Measurements from ENCODE around the gene LRRC8D.

DNA sequence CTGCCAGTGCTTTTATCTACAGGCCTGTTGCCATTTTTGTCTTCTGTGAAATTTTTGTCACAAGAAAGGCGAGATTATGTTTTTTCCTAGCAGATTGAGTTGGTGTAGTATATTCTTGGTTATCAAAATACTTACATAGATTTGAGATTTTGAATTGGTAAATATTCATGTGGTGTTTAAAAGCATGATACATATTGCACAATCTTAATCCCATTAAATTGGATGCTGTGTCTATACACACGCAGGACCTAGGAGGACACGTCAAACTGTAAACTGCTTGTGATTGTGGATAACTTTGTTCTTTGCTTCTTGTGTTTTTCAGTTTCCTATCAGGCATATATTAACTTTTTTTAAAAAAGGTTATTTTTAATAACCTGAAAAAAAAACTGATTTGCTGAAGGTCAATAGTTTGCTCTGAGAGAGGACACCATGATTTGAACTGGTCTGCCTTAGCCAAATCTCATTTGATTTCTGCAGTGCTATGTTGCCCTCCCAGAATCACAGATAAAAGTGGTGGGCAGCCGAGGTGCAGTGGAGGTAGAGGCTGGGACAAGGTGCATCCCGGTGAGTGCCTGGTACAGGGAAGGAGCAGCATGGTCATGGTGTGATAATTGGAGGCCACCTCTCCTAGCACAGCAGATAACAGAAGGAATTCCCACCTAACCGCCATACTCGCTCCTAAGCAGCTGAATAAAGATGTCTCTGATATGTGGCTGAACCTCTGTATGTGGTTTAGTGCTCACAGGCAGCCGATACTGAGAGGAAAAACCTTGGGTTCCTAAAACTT is 76.7 kb downstream of the LRRC8D start:
- no peak for TF ChIP-seq CTCF (conservative IDR thresholded peaks at IDR 0.05; ENCODE audit: low read depth in 2 of 2)
- TF ChIP-seq, protein P1, sequence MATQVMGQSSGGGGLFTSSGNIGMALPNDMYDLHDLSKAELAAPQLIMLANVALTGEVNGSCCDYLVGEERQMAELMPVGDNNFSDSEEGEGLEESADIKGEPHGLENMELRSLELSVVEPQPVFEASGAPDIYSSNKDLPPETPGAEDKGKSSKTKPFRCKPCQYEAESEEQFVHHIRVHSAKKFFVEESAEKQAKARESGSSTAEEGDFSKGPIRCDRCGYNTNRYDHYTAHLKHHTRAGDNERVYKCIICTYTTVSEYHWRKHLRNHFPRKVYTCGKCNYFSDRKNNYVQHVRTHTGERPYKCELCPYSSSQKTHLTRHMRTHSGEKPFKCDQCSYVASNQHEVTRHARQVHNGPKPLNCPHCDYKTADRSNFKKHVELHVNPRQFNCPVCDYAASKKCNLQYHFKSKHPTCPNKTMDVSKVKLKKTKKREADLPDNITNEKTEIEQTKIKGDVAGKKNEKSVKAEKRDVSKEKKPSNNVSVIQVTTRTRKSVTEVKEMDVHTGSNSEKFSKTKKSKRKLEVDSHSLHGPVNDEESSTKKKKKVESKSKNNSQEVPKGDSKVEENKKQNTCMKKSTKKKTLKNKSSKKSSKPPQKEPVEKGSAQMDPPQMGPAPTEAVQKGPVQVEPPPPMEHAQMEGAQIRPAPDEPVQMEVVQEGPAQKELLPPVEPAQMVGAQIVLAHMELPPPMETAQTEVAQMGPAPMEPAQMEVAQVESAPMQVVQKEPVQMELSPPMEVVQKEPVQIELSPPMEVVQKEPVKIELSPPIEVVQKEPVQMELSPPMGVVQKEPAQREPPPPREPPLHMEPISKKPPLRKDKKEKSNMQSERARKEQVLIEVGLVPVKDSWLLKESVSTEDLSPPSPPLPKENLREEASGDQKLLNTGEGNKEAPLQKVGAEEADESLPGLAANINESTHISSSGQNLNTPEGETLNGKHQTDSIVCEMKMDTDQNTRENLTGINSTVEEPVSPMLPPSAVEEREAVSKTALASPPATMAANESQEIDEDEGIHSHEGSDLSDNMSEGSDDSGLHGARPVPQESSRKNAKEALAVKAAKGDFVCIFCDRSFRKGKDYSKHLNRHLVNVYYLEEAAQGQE (IDR thresholded peaks at IDR 0.05; ENCODE audit: unreplicated experiment), result no peak
- TF ChIP-seq EZH2phosphoT487 (IDR thresholded peaks at IDR 0.05; ENCODE audit: unreplicated experiment), result no peak
- no peak for TF ChIP-seq EZH2 (IDR thresholded peaks at IDR 0.05; ENCODE audit: low read depth, unreplicated experiment)
- TF ChIP-seq POLR2AphosphoS5 (IDR thresholded peaks at IDR 0.05; ENCODE audit: low read depth), result no peak
- TF ChIP-seq, protein P2, sequence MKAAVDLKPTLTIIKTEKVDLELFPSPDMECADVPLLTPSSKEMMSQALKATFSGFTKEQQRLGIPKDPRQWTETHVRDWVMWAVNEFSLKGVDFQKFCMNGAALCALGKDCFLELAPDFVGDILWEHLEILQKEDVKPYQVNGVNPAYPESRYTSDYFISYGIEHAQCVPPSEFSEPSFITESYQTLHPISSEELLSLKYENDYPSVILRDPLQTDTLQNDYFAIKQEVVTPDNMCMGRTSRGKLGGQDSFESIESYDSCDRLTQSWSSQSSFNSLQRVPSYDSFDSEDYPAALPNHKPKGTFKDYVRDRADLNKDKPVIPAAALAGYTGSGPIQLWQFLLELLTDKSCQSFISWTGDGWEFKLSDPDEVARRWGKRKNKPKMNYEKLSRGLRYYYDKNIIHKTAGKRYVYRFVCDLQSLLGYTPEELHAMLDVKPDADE (IDR thresholded peaks at IDR 0.05), result no peak
- no peak for TF ChIP-seq ZNF114 (CRISPR knock-in tag; IDR thresholded peaks at IDR 0.05)
- no peak for TF ChIP-seq JUNB (IDR thresholded peaks at IDR 0.05; ENCODE audit: unreplicated experiment)
- TF ChIP-seq ZNF331 (CRISPR knock-in tag; IDR thresholded peaks at IDR 0.05; ENCODE audit: low read depth), result no peak
- no peak for TF ChIP-seq CREB1 (CRISPR knock-in tag; IDR thresholded peaks at IDR 0.05; ENCODE audit: low read depth)
- TF ChIP-seq NANOG (IDR thresholded peaks at IDR 0.05; ENCODE audit: borderline replicate concordance), result no peak
